NCI-H146 (cell line): ENCODE measurements around the gene ARMCX5.

Experiments used
- DNase-seq: peaks from one replicate; lab custom pipeline; 2025; lab: John Stamatoyannopoulos, UW

Gene ARMCX5

GRCh38 chrX:102599084-102599950 is at the start of gene ARMCX5:
TSS of gene ARMCX5 (plus strand) at chrX:102599515. CDS start at chrX:102602142, 2,627 bp downstream.
- DNase-seq = peak; percentile 90

- DNase-seq = no peak
These were observed 40.7 kb upstream of the ARMCX5 start for GRCh38 chrX:102558607-102559006.

DNA sequence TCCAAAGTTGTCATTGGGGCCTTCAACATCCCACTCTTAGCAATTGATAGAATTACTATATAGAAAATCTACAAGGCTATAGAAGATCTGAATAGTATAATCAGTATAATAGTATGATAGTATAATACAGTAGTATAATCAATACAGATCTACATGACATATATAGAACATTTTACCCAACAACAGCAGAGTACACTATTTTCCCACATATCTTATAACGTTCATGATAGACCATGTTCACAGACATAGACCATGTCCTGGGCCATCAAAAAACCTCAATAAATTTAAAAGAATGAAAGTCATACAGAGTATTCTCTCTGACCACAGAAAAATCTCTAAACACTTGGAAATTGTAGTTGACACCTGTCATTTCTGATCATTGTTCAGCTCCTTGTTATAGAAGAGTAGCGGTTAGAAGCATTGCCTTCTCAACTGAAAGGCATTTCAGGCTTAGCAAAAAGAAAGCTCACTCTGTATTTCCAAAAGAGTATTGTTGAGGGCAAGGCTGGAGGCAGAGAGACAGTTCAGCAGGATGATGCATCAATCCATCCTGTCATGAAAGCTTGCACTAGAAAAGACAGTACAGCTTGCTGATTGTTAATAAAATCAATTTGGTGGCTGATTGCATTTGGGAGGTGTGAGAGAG is 38.8 kb upstream of the ARMCX5 start:
- no peak for DNase-seq

DNA sequence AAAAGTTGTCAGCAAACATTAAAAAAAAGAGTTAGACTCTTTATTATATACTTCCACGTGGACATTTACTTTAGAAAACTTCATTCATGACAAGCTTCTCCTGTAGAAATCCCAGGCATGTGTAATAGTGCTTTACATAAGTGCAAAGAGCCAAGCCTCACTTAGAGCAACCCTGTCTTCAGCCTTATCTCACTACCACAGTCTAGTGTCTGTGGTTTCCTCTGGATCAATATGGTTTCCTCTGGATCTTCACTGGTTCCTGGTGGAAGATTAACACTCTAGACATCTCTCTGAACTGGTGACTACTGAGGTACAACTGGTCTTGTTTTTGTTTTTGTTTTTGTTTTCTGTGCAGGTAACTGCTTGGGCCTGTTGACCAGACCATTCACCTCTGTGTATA is 18.4 kb upstream of the ARMCX5 start:
- no peak for DNase-seq

DNA sequence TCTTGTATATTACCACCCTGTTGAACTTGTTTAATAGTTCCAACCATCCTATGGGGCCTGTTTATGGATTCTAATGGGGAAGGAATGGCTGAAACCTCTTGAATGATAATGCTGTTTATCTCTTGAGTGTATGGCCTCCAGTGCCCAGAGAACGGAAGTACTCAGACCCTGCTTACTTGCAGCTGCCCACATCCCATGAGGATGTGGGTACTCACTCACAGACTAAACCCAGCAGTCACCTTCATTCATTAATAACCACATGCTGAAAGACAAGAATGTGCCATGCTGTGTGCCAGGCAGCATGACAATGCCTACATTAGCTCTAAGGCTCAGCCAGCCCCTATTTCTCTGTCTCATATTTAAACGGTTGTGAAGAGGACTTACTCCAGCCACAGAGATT is 5.9 kb upstream of the ARMCX5 start:
- no peak for DNase-seq

DNA sequence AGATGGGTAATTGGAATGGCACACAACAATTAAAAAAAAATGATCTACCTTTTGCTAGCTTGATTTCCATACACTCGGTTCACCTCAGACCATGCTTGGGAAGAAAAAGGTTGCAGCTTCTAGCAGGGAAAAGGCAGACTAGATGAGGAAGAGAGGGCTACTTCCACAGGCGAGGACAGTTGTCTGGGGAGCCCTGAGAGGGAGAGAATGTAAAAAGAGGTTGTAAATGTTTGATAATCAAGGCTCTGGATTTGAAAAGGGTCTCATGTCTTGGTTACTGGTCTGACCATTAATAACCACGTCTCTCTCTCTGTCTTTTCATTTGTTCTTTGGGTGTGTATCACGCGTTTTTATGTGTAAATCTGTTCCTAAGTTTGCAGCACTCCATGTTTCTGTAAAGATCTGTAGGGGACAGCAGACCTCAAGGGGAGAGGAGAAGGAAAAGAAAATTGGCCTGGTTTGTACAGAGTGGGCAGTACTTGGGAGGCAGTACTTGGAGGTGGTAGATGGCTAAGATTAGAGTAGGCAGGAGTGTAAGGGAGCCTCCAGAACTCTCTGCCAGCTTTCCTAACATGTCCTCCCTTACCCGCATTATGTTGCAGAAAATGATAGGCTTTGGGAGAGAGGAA is 750 bp downstream of the ARMCX5 start:
- peak; percentile 11 for DNase-seq

- DNase-seq = no peak
These were observed 5.0 kb downstream of the ARMCX5 start for GRCh38 chrX:102604327-102604726.

DNA sequence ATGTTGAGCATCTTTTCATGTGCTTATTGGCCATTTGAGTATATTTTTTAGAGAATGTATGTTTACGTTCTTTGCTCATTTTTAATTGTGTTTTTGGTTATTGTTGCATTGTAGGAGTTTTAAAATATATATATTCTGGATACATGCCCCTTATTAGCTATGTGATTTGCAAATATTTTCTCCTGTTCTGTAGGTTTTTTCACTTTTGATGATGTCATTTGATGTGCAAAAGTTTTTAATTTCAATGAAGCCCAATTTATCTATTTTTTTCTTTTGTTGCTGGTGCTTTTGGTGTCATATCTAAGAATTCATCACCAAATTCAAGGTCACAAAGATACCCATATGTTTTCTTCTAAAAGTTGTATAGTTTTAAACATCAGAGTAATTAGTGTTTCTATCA is 6.8 kb downstream of the ARMCX5 start:
- no peak for DNase-seq

- no peak for DNase-seq
These were observed 11.6 kb downstream of the ARMCX5 start for GRCh38 chrX:102610905-102611304.

DNA sequence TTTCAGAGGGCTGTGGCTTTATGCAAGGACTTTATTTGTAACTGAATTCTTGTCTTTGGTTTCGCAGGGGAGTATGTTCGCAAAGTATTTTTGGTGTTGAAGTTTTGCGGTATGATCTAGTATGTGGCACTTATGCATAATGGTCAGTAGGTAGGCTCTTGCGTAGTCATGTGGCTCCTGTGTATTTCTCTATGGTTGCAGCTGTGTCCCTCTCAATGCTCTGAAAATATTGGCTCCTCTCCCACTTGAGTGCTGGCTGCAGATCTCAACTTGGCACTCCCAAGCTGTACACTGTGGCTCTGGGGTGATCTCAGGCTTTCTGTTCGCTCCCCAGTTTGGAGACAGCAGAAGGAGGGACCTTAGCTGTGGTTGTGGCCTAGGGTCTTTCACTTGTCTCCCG is 24.8 kb downstream of the ARMCX5 start:
- no peak for DNase-seq

DNA sequence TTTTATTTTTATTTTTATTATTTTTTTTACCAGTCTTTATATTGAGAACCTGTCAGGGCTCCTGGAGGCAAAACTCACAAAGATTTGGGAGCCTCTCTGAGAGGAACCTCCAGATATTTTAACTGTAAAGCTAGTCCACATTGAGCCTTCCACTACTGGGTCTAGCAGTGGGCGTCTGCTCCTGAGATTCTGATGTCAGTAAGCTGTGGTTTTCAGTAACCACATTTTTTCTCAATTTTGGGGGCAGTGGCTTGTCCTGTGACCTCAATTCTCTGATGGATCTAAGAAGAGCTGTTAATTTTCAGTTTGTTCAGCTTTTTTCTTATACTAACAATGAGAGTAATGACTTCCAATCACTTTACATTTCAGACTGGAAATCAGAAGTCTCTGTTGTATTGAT is 28.3 kb downstream of the ARMCX5 start:
- DNase-seq = no peak

DNA sequence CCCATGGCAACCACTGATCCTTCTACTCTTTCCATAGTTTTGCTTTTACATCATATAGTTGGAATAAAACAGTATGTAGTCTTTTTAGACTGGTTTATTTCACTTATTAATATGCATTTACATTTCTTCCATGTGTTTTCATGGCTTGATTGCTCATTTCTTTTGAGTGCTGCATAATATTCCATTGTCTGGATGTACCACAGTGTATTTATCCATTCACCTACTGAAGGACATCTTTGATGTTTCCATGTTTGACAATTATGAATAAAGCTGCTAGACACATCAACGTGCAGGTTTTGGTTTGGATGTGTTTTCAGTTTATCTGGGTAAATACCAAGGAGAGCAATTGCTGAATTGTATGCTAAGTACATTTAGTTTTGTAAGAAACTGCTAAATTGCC is 38.2 kb downstream of the ARMCX5 start:
- DNase-seq = no peak

GRCh38 chrX:102650903-102651241 is 51.6 kb downstream of the ARMCX5 start:
- DNase-seq = no peak

DNA sequence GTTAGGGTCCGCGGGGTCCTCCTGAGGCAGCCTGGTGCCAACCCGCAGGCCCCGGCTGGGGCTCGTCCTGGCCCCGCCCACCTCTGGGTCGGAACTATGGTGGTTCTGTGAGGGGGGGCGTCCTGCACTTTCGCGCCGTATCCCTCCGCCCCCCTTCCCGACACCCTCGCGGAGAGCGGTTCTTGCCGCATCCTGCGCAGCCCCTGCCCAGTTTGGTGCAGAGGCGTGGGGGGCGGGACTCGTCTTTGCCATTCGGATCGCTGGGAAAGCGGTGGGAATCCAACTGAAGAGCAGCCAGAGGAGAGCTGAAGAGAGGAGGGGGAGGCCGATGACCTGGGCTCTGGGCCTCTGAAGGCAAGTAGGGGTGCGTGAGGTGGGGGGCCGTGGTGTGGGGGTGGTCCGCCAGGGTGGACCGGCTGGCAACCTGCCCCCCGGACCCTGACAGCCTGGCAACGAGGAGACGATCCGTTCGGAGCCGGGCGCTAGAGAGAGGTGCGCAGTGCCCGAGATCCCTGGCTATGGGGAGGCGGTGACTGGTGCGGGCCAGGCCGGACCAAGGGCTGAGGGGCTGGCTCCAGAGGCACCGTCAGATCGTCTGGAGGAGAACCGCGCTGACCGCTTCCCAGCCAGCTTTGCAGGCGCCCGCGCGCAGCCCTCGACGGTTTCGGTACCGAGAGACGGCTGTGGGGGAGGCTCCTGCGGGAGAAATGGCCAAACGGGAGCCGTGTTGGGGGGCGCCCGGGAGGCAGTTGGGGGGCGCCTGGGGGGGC is 52.1 kb downstream of the ARMCX5 start, which contains the start of gene GPRASP1:
GPRASP1 (plus strand) TSS at position 242 of the 770 bp plus-strand sequence. CDS start 2,431 bp downstream, outside the sequence.
- DNase-seq = peak; percentile 70

GRCh38 chrX:102652031-102652688 is 52.8 kb downstream of the ARMCX5 start:
- peak; percentile 28 for DNase-seq
